IgD-negative memory B cell (primary cell): ENCODE data around the gene RNF111. TPM values are rescaled to one million over a fixed set of nuclear protein-coding genes. Genes with fewer than 3 reads are reported as not detected.

ENCODE experiments used
- H3K27ac Mint-ChIP-seq, 3 donors: one replicate each; pipeline ENCODE4 v1.8.0; 2020 to 2022; ENCODE audit warnings: mild to moderate bottlenecking in 3 of 3, mixed read lengths in 3 of 3, moderate library complexity in 1 of 3
- H3K27me3 Mint-ChIP-seq: one replicate; pipeline ENCODE4 v1.8.0; 2021; ENCODE audit warnings: mixed read lengths
- H3K36me3 Mint-ChIP-seq: one replicate; pipeline ENCODE4 v1.8.0; 2020; ENCODE audit warnings: mild to moderate bottlenecking, mixed read lengths
- H3K4me1 Mint-ChIP-seq, 3 donors: one replicate each; pipeline ENCODE4 v1.8.0; 2020 to 2022; ENCODE audit warnings: mixed read lengths in 3 of 3, mild to moderate bottlenecking in 1 of 3
- H3K4me3 Mint-ChIP-seq, 4 donors: one replicate each; pipeline ENCODE4 v1.8.0; 2020 to 2022; ENCODE audit warnings: mild to moderate bottlenecking in 4 of 4, mixed read lengths in 4 of 4, moderate library complexity in 3 of 4
- H3K9me3 Mint-ChIP-seq, 3 donors: one replicate each; pipeline ENCODE4 v1.8.0; 2020 to 2021; ENCODE audit warnings: mixed read lengths in 3 of 3, mild to moderate bottlenecking in 1 of 3
- polyA plus RNA-seq: library from polyadenylated mRNA; unstranded; fragments of 300-500 nt; fragmentation: Illumina TruSeq; gene quantifications from one replicate; pipeline ENCODE4 v1.2.3, GENCODE V29; 2021

The RNF111 gene
- 25.3 TPM for polyA plus RNA-seq

- Mint-ChIP-seq H3K4me3 (peak within 1 kb of the TSS; percentile 89 to 98 (median 96)), H3K36me3 (no peaks in the 10 kb centered on the region), H3K27ac (peak within 1 kb of the TSS; percentile 87 to 97 (median 94)), H3K9me3 (peaks cover 0 to 3% (median 0%) of the 10 kb centered on the region in 3 donors), H3K27me3 (no peaks in the 10 kb centered on the region), H3K4me1 (peaks cover 25 to 33% (median 30%) of the 10 kb centered on the region in 3 donors)
Observed at GRCh38 chr15:58987491-58988005, at the start of gene RNF111. TSS of gene RNF111 (plus strand) at chr15:58987663. CDS start at chr15:59030823, 43,160 bp downstream.

- Mint-ChIP-seq H3K36me3 (peaks cover 2% of the 10 kb centered on the region), H3K27me3 (no peaks in the 10 kb centered on the region), H3K27ac (no peak overlapping the region), H3K9me3 (peaks cover 0 to 1% (median 0%) of the 10 kb centered on the region in 3 donors), H3K4me1 (no peaks in the 10 kb centered on the region), H3K4me3 (no peak overlapping the region)
Observed at GRCh38 chr15:58947179-58947578, 40.3 kb upstream of the RNF111 start.

GRCh38 chr15:58951388-58952007, 36.0 kb upstream of the RNF111 start:
- Mint-ChIP-seq H3K27me3 (no peaks in the 10 kb centered on the region), H3K9me3 (peaks cover 0 to 1% (median 0%) of the 10 kb centered on the region in 3 donors), H3K4me3 (no peak overlapping the region), H3K4me1 (peaks cover 0 to 2% (median 0%) of the 10 kb centered on the region in 3 donors), H3K27ac (no peak overlapping the region), H3K36me3 (peaks cover 2% of the 10 kb centered on the region)

- Mint-ChIP-seq H3K4me1 (peaks cover 3 to 6% (median 5%) of the 10 kb centered on the region in 3 donors), H3K4me3 (no peak overlapping the region), H3K36me3 (peaks cover 2% of the 10 kb centered on the region), H3K27me3 (no peaks in the 10 kb centered on the region), H3K9me3 (no peaks in the 10 kb centered on the region), H3K27ac (no peak overlapping the region)
Observed at GRCh38 chr15:58952751-58953150, 34.7 kb upstream of the RNF111 start.

- H3K27me3 Mint-ChIP-seq, result no peaks in the 10 kb centered on the region
- peaks cover 3 to 7% (median 5%) of the 10 kb centered on the region in 3 donors for H3K4me1 Mint-ChIP-seq
- H3K9me3 Mint-ChIP-seq, result no peaks in the 10 kb centered on the region
- no peaks in the 10 kb centered on the region for H3K36me3 Mint-ChIP-seq
- H3K4me3 Mint-ChIP-seq, result no peak overlapping the region
- peak overlapping the region in 1 of 3 donors; percentile 87 for H3K27ac Mint-ChIP-seq
Observed at GRCh38 chr15:58957101-58957973, 30.1 kb upstream of the RNF111 start.

- H3K36me3 Mint-ChIP-seq, result no peaks in the 10 kb centered on the region
- no peak overlapping the region for H3K4me3 Mint-ChIP-seq
- H3K9me3 Mint-ChIP-seq, result no peaks in the 10 kb centered on the region
- peaks cover 3 to 5% (median 5%) of the 10 kb centered on the region in 3 donors for H3K4me1 Mint-ChIP-seq
- H3K27ac Mint-ChIP-seq, result no peak overlapping the region
- H3K27me3 Mint-ChIP-seq, result no peaks in the 10 kb centered on the region
Observed at GRCh38 chr15:58958811-58959210, 28.7 kb upstream of the RNF111 start.

- H3K36me3 Mint-ChIP-seq, result no peaks in the 10 kb centered on the region
- H3K27ac Mint-ChIP-seq, result no peak overlapping the region
- H3K9me3 Mint-ChIP-seq, result no peaks in the 10 kb centered on the region
- no peaks in the 10 kb centered on the region for H3K27me3 Mint-ChIP-seq
- H3K4me3 Mint-ChIP-seq, result no peak overlapping the region
- H3K4me1 Mint-ChIP-seq, result peaks cover 3 to 6% (median 5%) of the 10 kb centered on the region in 3 donors
Observed at GRCh38 chr15:58962136-58962535, 25.3 kb upstream of the RNF111 start.

- Mint-ChIP-seq H3K27ac (peak overlapping the region in 1 of 3 donors; percentile 14), H3K4me3 (no peak overlapping the region), H3K4me1 (peaks cover 0 to 2% (median 0%) of the 10 kb centered on the region in 3 donors), H3K36me3 (no peaks in the 10 kb centered on the region), H3K27me3 (no peaks in the 10 kb centered on the region), H3K9me3 (no peaks in the 10 kb centered on the region)
Observed at GRCh38 chr15:58962662-58963565, 24.5 kb upstream of the RNF111 start.

GRCh38 chr15:58966698-58967097, 20.8 kb upstream of the RNF111 start:
- Mint-ChIP-seq H3K9me3 (no peaks in the 10 kb centered on the region), H3K27ac (no peak overlapping the region), H3K4me3 (no peak overlapping the region), H3K27me3 (no peaks in the 10 kb centered on the region), H3K4me1 (peaks cover 0 to 1% (median 0%) of the 10 kb centered on the region in 3 donors), H3K36me3 (no peaks in the 10 kb centered on the region)

- Mint-ChIP-seq H3K27me3 (no peaks in the 10 kb centered on the region), H3K27ac (peak overlapping the region in 1 of 3 donors; percentile 41), H3K9me3 (no peaks in the 10 kb centered on the region), H3K4me3 (no peak overlapping the region), H3K4me1 (peaks cover 0 to 1% (median 0%) of the 10 kb centered on the region in 3 donors), H3K36me3 (no peaks in the 10 kb centered on the region)
Observed at GRCh38 chr15:58967479-58967878, 20.0 kb upstream of the RNF111 start.

- Mint-ChIP-seq H3K27ac (peak overlapping the region in 1 of 3 donors; percentile 78), H3K27me3 (no peaks in the 10 kb centered on the region), H3K4me3 (peak overlapping the region in 1 of 4 donors; percentile 28), H3K4me1 (peaks cover 47 to 58% (median 48%) of the 10 kb centered on the region in 3 donors), H3K9me3 (no peaks in the 10 kb centered on the region), H3K36me3 (no peaks in the 10 kb centered on the region)
Observed at GRCh38 chr15:58977887-58978286, 9.6 kb upstream of the RNF111 start.

GRCh38 chr15:58980351-58980939, 7.0 kb upstream of the RNF111 start:
- peak overlapping the region in 2 of 3 donors; percentile 90 to 96 for H3K27ac Mint-ChIP-seq
- no peaks in the 10 kb centered on the region for H3K27me3 Mint-ChIP-seq
- H3K4me3 Mint-ChIP-seq, result peak overlapping the region; percentile 54 to 90 (median 74)
- H3K36me3 Mint-ChIP-seq, result no peaks in the 10 kb centered on the region
- H3K9me3 Mint-ChIP-seq, result no peaks in the 10 kb centered on the region
- peaks cover 37 to 45% (median 38%) of the 10 kb centered on the region in 3 donors for H3K4me1 Mint-ChIP-seq

GRCh38 chr15:58981808-58982475, 5.5 kb upstream of the RNF111 start:
- Mint-ChIP-seq H3K27ac (peak overlapping the region in 2 of 3 donors; percentile 65 to 81), H3K27me3 (no peaks in the 10 kb centered on the region), H3K4me1 (peaks cover 28 to 34% (median 29%) of the 10 kb centered on the region in 3 donors), H3K36me3 (no peaks in the 10 kb centered on the region), H3K9me3 (no peaks in the 10 kb centered on the region), H3K4me3 (peak overlapping the region; percentile 52 to 79 (median 58))
